GM18861 (cell line): Measurements from ENCODE around the gene ZNF235.
A peak's percentile ranks its signal among the peaks of the same experiment; 100 is the strongest.
"Not testable (repeated sequence)": the region's sequence is repeated elsewhere in the genome, so short reads cannot be mapped to it uniquely, and the experiment has no call there.

Experiments
- ATAC-seq: cut with Tn5 transposase; IDR thresholded peaks from one replicate; pipeline ENCODE4 v1.9.1; 2021; ENCODE audit not compliant: unreplicated experiment

Gene ZNF235

DNA sequence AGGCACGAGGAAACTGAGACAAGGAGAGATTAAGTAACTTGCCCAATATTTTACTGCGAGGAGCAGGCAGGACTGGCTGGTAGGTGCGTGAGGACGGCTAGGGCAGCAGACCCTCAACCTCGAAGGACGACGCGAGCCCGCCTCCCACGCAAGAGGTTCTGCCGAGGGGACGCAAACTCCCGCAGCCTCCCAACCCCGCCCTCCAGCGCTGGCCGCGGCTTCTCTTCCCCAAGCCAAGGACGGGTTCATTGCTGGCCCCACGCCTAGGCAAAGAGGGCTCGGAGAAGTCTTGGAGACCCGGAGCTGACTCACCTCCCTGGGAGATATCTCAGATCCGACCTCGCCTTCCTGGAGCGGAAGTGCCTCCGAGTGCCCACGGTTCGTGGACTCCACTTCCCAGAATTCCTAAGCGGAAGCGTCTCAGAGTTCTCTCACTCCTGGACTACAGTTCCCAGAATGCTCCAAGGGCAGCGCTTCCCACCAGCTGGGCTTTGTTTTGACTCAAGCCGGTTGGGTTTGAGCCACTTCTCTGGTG, at the start of gene ZNF235:
TSS of gene ZNF235 (minus strand) at position 367 of the 535 bp plus-strand sequence. CDS start 1,621 bp downstream, outside the sequence.
- peak; percentile 80 for ATAC-seq

DNA sequence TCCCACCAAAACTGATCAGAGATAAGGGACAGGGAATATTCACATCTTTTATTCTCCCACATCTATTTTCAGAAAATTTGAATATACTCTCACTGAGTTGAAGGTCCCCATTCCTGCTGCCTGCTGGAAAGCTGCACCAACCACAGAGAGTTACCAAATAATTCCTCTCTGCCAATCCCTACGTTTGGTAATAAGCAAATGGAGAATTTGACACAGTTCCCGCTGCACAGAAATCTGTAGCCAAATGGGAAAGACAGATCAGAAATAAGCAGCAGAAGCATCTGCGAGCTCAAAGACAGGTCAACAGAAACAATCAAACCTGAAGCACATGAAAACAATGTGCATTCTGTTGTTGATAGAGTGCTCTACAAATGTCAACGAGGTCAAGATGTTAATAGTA, 41.7 kb upstream of the ZNF235 start:
- ATAC-seq, result no peak

DNA sequence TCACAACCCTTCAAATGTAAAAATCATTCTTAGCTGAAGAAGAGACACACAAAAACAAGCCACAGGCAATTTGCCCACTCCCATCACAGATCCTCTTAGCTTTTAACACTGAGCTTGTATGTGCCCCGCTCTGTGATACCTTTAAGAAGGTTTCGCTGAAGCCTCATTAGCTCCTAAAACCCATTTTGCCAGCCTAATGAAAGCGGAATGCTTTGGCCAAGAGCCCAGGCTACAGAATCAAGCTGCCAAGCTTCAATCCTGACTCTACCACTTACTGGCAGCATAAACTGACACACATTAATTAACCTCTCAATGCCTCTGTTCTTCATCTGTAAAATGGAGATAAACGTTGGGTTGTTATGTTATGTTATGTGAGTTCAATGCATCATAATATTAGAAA, 41.1 kb upstream of the ZNF235 start:
- no peak for ATAC-seq

DNA sequence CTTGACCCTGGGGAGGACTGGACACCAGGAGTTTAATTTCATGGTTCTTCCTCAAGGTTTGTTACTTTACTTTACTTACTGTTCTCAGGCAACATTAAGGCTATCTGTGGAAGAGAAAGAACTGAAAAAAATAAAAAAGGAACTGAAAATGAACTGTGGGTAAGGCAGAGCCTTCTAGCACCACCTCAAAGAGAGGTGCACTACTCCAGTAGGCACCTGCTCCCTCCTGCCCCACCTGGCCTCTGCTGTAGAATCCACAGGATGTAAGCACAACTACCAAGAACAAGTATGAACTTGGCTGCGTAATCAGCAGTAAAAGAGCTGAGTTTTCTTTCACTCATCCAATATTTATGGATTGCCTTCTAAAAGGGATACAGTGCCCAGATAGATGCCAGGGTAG, 39.4 kb upstream of the ZNF235 start:
- ATAC-seq, result no peak

DNA sequence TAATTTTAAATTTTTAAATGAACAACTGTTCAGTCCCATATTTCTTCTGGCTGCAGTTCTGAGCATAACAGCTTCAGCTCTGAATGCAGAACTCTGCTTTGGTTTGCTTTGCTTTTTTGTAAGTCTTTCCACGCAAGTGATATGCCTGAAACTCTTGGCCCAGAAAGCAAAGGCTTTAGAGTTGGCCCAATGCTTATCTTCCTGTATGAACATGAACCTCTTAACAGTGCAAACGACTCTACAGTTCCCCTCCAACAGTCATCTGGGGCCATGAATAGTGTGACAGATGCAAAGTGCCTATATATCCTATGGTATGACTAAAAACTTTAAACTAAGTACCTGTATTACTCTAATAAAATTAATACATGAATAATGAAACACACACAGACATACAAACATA, 37.0 kb upstream of the ZNF235 start:
- ATAC-seq, result no peak

DNA sequence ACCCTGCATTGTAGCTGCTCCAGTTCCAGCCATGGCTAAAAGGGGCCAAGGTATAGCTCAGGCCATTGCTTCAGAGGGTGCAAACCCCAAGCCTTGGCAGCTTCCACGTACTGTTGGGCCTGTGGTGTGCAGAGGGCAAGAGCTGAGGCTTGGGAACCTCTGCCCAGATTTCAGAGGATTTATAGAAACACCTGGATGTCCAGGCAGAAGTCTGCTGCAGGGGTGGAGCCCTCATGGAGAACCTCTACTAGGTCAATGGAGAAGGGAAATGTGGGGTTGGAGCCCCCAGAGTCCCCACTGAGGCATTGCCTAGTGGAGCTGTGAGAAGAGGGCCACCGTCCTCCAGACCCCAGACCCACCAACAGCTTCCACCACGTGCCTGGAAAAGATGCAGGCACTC, 29.8 kb upstream of the ZNF235 start:
- not testable (repeated sequence) for ATAC-seq

DNA sequence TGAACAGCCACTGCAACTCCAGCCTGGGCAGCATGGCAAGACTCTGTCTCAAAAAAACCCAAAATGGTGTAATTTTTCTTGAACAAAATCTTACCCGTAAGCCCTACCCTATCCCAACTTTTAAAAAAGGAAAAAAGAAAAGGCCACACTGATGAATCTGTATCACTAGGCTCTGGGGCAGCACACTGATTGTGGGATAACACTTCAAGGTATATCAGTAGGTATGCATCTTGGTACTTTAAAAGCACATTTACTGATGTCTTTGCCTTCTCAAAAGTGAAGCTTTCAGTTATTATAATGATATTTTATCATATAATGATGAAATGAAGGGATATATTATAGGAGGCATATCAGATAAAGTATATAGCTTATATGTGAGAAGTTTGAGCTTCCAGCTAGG, 27.3 kb upstream of the ZNF235 start:
- ATAC-seq, result no peak

DNA sequence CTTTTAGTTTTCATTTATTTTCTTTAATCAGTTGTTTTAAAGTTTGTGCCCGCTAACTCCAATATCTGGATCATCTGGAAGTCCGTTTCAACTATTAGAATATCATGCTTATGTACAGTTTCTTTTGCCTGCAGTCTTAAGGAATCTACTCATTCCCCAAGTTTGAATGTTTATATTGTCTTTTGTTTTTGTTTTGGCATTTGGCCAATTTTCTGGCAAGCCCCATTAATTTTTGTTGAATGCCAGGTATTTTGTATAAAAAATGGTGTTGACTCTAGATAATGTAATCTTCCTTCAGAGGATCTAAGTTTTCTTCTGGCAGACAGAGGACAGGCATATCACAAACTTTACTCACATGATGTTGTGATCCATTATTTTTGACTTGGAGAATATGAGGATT, 11.1 kb upstream of the ZNF235 start:
- no peak for ATAC-seq

DNA sequence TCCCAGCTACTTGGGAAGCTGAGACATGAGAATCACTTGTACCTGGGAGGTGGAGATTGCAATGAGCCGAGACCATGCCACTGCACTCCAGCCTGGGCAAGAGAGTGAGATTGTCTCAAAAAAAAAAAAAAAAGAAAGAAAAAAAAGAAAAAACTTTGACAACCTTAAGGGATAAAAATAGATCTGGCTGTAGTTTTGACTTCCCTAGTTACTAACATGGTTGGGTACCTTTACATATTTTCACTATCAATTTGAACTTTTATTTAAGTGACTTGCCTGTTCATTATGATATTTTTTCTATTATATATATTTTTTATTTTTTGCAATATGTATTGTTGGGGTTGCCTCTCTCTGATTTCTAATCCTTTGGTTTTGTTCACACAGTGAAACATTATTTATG, 8.4 kb upstream of the ZNF235 start:
- ATAC-seq, result no peak

DNA sequence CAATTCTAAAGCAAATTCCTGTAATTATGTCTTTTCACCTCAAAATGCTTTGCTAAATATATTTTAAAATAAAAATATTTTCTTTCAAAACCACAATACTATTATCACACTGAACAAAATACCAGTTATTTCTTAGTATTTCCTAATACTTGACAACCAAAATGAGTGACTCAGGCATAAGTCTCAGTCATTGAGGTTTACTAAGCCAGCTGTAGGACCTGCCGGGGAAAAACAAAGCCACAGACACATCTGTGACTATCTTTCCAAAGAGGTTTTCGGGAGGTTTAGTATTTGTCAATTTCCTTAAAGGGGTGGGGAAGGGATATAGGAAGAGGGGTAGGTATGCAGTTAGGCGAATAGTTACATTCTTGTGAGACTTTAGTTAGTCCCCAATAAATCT, 3.2 kb upstream of the ZNF235 start:
- no peak for ATAC-seq

DNA sequence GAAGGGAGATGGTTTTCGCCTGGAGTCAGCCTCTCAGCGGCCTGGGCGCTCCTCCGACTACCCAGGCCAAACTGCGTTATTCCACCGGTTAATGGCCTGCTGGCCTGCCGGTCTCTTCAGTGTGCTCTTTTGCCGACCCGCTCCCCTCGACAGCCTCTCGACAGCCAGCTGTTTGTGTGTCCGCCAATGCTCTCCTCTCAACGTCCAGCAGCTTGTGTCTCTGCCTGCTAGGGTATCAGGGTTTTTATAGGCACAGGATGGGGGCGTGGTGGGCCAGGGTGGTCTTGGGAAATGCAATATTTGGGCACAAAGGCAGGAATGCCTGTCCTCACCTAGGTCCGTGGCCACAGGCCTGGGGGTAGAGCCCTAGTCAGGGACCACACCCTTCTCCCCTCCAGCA, 1.5 kb upstream of the ZNF235 start:
- ATAC-seq, result no peak

DNA sequence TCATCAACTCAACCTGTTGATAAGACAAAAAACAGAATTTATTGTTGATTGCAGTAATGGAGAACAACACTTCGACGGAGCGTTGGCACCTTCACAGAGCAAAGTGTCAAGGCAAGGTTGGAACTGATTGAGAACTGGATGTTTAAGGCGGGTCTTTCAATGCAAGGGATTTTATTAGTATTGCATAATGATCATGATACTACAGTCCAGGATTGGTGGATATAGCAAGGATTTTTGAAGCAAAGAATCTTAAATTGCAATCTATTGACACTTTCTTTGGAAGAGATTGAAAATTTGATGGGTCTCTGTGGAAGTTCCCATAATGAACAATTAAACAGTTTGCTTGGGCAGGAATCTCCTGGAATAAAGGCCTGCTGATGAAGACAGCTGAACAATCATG, 632 bp upstream of the ZNF235 start:
- ATAC-seq, result no peak

DNA sequence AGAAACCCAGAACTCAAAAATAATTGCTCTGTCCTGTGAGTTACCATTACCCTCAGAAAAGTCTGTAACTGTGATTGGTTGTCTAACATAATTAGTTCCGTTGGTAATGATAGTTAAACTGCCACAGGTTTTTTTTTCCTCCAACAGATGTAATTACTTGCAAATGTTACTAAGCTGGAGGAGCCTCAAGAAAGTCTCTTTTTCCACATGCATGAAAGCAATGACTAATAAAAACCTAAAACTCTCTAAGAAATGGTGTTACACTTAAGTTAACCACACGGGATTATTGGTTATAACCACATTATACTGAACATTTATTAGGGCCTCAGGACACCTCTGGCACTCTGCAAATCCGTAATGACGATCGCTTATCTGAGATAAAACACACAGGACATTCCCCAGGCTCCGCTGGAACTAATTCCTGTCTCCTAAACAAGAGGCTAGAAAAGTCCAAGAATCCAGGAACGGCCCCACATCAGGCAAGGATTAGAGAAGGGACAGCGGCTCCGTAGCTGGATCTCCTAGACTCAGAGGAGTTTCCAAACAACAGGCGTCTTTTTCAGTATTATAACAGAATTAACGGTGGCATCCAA, 753 bp downstream of the ZNF235 start:
- no peak for ATAC-seq

DNA sequence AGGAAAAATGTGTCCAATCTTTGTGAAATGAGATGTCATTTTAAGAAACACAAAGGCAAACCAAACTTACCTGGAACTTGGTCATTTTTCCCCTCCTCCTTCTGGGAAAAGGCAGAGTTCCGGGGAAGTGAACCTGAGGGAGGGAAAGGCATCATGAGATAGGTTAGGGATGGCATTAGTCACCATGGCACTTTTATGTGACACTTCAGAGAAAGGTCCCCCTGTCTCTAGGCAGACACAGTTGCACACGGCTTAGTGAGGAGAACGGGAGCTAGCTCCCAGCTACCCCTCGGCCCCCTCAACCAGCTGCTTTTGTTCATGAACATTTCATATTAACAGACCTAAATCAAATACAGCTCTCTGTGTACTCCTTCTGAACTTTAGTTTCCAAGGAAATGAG, 1.5 kb downstream of the ZNF235 start:
- ATAC-seq, result no peak

DNA sequence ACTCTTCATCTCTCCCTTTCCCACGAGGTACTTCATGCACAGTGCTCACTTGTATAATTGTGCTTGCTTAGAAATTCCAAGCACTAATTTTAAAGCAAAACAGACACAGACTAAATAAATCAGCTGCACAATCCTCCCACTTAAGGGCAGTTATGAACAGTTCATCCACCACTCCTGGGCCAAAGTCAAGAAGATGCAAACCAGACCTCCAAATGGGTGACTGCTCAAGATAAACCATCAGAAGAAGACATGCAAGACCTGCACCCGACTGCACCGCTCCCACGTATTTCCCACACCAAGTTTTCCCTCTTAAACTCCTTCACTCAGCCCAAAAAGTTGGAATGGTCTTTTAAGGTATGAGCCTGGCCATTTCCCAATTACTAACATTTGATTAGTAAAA, 19.9 kb downstream of the ZNF235 start:
- ATAC-seq, result no peak

DNA sequence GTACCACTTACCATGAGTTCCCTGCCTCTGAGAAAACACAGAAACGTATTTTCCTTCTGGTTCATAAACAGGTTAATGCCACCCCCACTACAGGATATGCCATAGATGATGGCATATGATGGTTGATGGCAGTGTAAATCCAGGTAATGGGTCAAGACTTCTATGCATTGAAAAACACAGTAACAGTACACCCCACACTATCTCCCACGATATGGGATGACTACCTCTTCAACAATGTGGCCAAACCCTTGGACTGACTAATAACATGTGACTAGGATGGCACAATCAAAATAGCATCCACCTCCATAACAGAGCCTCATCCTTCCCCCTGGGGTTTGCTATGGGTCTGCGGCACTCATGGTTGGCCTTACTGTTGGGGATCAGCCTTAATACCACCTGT, 22.0 kb downstream of the ZNF235 start:
- ATAC-seq, result no peak

DNA sequence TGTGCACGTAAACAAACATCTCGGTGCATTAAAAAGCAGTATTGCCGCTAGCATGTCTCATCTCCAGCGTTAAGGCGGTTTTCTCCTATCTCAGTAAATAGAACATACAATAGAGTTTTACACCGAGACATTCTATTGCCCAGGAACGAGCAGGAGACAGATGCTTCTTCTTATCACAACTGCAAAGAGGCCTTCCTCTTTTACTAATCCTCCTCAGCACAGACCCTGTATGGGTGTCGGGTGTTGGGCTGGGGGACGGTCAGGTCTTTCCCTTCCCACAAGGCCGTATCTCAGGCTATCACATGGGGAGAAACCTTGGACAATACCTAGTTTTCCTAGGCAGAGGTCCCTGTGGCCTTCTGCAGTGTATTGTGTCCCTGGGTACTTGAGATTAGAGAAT, 23.9 kb downstream of the ZNF235 start:
- ATAC-seq, result no peak

DNA sequence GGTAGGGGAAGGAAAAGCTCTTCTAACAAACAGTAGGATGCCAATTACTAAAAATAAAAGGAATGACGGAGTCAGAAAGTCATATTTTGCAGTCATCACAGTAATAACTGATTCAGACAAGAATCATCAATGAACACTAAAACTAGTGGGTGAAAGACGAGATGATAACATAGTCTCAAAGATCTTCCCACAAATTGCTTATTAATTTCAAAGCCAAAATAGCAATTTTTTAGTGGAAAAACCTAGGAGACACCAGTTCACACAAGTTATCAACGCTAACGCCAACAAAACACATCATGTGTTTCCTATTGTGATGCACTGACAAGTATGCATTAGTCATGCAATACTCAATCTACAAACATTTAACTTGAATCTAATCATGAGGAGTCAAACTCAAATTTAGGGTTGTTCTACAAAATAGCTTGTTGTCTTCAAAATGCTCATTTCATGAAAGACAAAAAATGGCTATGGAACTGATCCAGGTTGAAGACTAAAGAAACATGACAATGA, 26.6 kb downstream of the ZNF235 start:
- no peak for ATAC-seq

DNA sequence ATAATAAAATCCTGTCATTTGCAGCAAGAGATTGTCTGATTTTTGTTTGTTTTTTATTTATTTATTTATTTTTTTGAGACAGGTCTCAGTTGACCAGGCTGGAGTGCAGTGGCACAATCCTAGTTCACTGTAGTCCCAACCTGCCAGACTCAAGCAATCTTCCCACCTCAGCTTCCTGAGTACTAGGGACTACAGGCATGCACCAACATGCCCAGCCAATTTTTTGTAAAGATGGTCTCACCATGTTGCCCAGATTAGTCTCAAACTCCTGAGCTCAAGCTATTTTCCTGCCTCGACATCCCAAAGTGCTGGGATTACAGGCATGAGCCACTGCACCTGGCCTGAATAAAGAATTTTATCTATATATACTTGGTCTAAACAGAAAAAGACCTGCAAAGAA, 27.5 kb downstream of the ZNF235 start:
- no peak for ATAC-seq

DNA sequence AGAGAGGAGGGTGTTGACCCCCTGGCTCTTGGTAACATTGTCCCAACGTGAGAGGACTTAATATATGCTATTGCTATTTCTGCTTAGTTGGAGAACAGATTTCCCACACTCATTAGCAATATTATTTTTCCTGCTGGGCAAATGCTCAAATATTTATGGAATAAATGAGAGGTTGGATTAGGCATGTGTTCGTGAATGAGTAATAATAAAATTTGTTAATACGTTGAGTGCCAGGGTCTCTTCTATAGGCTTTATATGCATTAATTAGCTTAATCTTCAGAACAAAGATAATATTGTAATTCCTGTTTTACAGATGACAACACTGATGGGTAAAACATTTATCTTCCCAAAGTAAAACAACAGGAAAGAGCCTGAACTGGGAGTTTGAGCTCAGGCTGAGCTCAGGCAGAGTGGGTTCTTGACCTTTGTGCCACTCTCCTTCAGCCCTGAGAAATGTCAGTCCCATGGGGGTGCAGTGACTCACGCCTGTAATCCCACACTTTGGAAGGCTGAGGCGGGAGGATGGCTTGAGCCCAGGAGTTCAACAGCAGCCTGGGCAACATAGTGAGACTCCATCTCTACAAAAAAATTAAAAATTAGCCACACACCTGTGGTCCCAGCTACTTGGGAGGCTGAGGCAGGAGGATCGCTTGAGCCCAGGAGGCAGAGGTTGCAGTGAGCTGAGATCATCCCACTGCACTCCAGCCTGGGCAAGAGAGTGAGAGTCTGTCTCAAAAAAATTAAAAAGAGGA, 44.0 kb downstream of the ZNF235 start:
- no peak for ATAC-seq

DNA sequence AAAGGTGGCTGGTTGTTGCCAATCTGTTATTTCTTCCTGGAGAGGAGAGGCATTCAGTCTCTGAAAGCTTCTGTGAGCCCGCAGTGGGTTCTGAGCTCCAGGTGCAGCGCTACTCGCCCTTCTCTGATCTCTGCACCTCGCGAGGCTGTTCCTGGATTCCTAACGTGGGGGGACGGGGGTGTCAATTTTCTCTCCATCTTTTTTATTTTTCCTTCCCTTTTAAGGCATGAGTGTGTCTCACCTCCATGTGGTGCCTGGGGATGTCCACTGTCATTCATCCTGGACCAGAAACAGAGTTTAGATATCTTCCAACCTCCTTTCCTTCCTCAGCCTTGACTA, 44.5 kb downstream of the ZNF235 start:
- ATAC-seq, result no peak

DNA sequence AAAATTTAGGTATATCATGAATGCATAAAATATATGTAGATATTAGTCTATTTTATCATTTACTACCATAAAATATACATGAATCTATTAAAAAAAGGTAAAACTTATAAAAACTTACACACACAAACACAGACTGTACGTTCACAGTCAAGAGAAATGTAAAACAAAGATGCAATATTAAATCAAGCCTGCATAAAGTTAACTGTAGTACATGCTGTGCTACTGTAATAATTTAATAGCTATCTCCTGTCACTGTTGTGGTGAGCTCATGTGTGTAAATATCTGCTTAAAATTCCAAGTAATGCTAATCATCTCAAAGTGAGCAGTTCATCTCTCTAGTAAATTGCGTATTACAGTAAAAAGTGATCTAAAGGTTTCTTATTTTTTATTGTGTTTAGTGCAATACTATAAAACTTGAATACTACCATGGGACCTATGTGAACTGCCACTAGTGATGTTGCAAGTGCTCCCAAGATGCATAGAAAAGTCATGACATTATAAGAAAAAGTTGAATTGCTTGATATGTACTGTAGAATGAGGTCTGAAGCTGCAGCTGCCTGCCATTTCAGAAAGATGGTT, 45.9 kb downstream of the ZNF235 start:
- ATAC-seq, result no peak
